Measurements from ENCODE around the gene CNTNAP5.

The CNTNAP5 gene

DNA sequence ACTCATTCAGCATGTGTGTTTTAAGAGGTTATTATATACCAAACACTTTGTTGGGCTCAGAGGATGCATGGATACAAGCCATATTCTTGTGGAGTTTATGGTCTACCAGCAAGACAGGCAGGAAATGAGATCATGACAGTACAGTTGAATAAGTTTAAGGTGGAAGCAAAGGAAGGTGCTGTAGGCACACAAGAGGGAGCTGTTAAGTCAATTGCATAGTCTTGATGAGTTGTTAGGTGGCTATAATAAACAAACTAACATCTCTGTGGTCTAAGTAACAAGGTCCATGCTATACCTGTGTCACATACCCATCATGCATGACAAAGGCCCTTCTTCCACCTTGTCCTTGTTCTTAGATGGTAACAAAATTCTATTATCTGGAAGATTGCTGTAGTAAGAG lies 538.3 kb downstream of the CNTNAP5 start:
- no peak for DNase-seq

DNA sequence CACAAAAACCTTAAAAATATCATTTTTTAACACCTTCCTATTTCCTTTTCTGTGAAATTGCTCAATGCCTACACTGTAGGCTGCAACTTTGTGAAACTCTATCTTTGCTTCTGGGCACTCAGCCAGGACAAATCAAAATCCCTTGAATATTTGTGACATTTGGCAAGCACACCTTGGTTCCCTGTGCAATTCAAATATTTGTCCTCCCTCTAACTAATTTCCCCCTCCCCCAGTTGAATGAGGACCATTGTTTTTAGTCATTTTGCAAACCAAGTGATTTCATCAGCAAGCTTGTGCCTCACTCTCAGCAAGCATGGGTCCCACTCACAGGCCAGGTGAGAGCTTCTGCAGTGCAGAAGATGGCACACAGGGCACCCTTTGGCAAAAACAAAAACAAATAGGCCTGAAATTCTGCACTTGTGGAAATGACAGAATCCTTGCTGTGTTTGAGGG lies 541.5 kb downstream of the CNTNAP5 start:
- no peak for DNase-seq

- no peak for DNase-seq
Measured at GRCh38 chr2:124570872-124571271, 545.8 kb downstream of the CNTNAP5 start.

- no peak for DNase-seq
Measured at GRCh38 chr2:124571836-124572235, 546.7 kb downstream of the CNTNAP5 start.

GRCh38 chr2:124572934-124573634 lies 548.0 kb downstream of the CNTNAP5 start:
- DNase-seq: no peak

- no peak for DNase-seq
Measured at GRCh38 chr2:124575497-124575896, 550.4 kb downstream of the CNTNAP5 start.

GRCh38 chr2:124580263-124580662 lies 555.2 kb downstream of the CNTNAP5 start:
- no peak for DNase-seq

GRCh38 chr2:124582387-124582786 lies 557.3 kb downstream of the CNTNAP5 start:
- DNase-seq: no peak

DNA sequence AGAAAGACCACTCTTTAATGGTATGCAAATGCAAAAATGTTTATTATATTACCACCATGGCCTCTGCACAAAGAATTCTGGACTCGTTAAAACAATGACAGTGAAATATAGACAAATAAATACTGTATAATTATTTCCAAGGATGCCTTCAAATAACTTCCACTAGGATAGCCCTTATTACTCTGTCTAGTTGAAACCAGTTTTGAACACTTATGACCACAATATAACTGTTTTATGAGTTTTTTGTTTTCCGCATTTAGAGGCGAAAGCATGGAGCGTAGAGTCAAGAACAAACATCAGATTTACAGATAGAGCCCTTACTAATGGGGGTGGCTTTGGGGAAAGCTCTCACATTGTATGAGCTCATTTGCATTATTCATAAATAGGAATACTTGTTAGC lies 559.5 kb downstream of the CNTNAP5 start:
- DNase-seq: no peak

- no peak for DNase-seq
Measured at GRCh38 chr2:124585277-124585676, 560.2 kb downstream of the CNTNAP5 start.

DNA sequence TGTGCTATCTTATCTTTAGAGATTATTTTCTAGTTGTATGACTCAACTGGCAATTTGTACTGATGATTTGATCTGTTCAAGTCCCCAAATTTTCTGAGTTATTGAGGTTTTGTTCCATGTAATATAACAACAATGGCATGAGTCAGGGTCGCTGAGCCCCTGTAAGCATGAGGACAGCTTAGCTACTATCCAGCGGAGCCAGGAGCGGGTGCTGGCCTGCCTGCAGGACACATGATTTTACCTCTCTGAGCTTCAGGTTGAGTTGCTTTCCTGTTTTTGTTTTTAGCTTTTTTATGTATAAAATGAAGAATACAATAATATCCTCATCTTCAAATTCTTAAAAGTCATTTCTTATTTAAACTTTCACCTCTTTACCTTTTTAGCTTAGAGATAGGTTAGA lies 561.1 kb downstream of the CNTNAP5 start:
- DNase-seq: no peak

DNA sequence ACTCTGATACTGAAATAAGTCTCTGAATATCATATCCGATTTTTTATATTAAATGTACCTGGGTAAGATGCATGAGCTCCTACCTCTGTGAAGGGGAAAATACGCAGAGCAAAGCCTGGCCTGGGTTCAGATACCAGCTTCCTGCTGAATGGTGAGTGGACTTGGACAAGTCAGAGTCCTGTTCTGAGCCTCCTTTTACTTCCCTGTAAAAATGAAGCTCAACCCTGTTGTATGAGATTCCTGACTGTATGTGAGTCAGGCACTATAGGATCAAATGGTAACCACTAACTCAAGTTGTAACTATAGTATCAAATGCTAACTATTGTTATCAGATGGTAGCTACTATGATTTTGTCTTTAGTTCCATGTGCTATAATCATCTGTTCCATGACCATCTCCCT lies 561.7 kb downstream of the CNTNAP5 start:
- DNase-seq: no peak

DNA sequence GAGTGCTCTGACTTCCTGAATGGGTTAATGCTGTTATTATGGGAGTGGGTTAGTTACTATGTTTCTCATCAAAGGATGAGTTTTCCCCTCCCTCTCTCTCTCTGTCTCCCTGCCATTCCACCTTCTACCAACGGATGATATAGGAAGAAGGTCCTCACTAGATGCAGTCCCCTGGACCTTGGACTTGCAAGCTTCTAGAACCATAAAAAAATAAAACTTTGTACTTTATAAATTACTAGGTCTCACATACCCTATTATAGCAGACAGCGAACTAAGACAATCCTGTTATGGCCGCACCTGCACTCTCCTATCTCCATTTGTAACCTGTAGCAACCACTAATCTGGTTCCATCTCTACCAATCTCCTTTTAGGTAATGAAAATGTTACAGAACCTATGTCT lies 564.9 kb downstream of the CNTNAP5 start:
- no peak for DNase-seq

- DNase-seq: no peak
Measured at GRCh38 chr2:124602759-124603158, 577.7 kb downstream of the CNTNAP5 start.

DNA sequence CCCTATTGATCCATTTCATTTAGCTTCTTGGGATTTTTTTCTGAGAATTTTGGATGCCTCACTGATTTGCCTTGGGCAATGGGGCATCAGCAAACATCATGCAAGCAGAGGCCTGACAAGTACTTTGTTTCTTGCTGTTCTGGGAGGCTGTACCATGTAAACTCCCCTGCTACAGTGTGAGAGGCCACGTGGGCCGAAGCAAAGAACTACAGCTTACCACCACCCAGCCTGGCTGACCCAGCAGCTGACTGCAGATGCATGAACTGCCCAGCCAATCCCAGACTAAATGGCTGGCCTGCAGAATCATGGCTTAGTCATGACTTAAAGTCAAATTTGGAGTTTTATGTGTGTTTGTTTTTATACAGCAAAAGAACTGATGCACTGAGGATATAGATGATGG lies 579.9 kb downstream of the CNTNAP5 start:
- DNase-seq: no peak

- no peak for DNase-seq
Measured at GRCh38 chr2:124607679-124608078, 582.6 kb downstream of the CNTNAP5 start.

DNA sequence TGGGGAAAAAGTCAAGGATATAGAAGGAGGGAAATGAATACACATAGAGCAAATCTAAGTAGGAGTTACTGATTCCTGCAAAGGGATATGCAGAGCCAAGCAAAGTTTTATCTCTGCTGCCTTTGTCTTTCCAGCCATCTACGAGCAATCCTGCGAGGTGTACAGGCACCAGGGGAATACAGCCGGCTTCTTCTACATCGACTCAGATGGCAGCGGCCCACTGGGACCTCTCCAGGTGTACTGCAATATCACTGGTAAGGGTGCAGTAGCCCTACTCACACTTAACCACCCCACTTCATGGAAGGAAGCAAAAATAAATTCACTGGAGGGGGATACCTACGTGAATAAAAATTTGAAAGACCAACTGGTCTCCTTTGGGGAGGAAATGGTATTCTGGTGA lies 584.6 kb downstream of the CNTNAP5 start:
- DNase-seq: no peak

DNA sequence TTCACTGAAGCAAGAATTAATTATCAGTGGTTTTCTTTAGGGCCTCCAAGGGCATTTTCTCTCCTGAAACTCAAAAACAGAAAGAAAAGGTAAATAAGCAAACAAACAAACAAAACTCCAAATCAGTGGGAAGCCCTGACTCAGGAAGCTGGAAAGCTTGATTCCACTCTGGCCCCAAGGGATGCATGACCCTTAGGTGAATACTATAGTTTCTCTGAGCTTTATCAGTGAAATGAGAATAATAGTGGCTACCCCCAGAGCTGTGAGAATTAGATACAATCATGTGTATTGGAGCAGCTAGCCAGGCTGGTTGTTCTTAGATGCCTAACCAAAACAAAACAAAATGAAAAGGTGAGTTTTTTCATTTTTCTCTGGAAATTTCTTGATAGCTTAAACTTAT lies 585.1 kb downstream of the CNTNAP5 start:
- no peak for DNase-seq

- no peak for DNase-seq
Measured at GRCh38 chr2:124610866-124611265, 585.8 kb downstream of the CNTNAP5 start.

DNA sequence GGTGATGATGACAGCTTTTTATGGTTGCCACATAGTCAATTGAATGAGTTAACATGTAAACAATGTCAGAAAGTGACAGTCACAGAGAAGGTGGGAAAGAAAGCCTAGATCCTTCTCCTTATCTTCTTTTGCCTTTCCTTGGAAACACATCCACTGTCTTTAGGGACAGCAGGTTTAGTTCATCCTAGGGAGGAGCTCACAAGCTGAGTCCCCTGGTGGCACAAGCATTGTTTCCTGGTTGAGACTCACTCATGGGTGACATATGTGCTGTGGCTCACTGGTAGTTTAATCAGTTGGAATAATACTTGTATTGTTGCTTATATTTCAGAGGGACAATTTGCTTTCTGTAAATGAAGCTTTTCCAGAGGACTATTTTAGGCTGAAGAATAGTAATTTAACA lies 598.5 kb downstream of the CNTNAP5 start:
- DNase-seq: no peak

DNA sequence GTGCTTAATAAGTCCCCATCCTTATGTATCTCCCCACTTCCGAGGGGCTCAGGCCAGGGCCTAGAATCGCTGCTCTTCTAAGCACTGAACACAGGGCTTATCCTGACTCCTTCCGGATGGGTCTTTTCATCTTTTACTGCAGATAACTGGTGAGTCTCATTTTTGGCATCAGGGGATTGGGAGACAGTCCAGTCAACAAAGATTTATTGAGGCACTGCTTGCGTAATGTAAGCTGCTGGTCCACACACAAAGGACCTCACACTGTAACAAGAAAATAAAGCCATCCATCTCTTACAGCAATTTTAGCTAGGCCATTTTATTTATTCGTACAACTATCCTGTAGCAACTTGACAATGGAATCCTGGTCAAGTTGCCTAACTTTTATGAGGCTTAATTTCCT lies 600.5 kb downstream of the CNTNAP5 start:
- DNase-seq: no peak

DNA sequence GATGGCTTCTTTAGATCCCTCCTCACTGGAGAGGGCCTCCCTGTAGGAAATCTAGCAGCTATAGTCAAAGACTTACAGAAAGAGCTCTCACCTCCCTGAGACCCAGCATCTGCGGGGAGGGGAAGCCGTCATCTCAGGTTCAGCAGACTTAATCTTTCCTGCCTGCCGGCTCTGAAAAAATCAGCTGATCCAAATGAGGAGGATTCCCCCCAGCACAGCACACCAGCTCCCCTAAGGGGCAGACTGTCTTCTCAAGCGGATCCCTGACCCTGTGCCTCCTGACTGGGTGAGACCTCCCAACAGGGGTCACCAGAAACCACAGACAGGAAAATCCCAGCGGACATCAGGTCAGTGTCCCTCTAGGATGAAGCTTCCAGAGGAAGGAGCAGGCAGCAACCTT lies 601.9 kb downstream of the CNTNAP5 start:
- DNase-seq: no peak

- DNase-seq: no peak
Measured at GRCh38 chr2:124633812-124634211, 608.7 kb downstream of the CNTNAP5 start.

GRCh38 chr2:124639524-124639923 lies 614.4 kb downstream of the CNTNAP5 start:
- no peak for DNase-seq

GRCh38 chr2:124640221-124640750 lies 615.2 kb downstream of the CNTNAP5 start:
- no peak for DNase-seq

Data from stimulated activated CD8-positive, alpha-beta memory T cell treated with anti-CD3 and anti-CD28 coated beads, Interleukin-4, amount 100 ng/mL, for 48 hours (primary cell).